ENCODE data around the gene TMCC2. TPM values are rescaled to one million over a fixed set of nuclear protein-coding genes. Genes with fewer than 3 reads are reported as not detected.

Gene TMCC2
- total RNA-seq, 2 experiments from 2014 or later = 2.6 to 2.7 TPM

DNA sequence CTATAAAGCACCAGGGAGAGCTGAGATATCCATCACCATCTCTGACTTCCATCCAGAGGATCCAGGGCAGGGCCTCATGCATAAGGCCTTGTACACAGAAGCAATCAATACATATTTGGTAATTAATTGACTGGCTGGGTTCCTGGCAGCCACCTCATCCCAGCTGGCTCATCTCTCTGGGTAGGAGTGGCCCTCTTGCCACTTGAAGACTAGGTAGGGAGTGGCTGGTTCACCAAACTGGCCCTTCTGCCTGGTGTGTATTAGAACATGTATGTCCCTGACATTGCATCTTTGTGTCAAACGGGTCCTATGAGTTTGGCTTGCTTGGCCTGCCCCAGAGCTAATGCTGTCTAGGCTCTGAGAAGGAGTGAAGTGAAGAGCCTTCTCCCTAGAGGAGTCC is 82.0 kb downstream of the TMCC2 start:
- no peak overlapping the region for H3K4me3 Mint-ChIP-seq
- H3K27ac Mint-ChIP-seq = no peak overlapping the region
- CTCF ChIA-PET = interaction anchor here (3.1 kb wide), 1 partner anchor 36 kb away, joined by 14 read pairs; no protein-coding TSS in a partner anchor
- DNase-seq (no peak), ATAC-seq (no peak)
- no peaks in the 10 kb centered on the region for H3K27me3 Mint-ChIP-seq (ENCODE audit: low read depth)
- POLR2A ChIA-PET = no interaction called here
- H3K36me3 Mint-ChIP-seq (ENCODE audit: low read depth) = peaks cover 7% of the 10 kb centered on the region
- peaks cover 28% of the 10 kb centered on the region for H3K4me1 Mint-ChIP-seq (ENCODE audit: low read depth)
- H3K9me3 Mint-ChIP-seq (ENCODE audit: insufficient read depth) = no peaks in the 10 kb centered on the region

DNA sequence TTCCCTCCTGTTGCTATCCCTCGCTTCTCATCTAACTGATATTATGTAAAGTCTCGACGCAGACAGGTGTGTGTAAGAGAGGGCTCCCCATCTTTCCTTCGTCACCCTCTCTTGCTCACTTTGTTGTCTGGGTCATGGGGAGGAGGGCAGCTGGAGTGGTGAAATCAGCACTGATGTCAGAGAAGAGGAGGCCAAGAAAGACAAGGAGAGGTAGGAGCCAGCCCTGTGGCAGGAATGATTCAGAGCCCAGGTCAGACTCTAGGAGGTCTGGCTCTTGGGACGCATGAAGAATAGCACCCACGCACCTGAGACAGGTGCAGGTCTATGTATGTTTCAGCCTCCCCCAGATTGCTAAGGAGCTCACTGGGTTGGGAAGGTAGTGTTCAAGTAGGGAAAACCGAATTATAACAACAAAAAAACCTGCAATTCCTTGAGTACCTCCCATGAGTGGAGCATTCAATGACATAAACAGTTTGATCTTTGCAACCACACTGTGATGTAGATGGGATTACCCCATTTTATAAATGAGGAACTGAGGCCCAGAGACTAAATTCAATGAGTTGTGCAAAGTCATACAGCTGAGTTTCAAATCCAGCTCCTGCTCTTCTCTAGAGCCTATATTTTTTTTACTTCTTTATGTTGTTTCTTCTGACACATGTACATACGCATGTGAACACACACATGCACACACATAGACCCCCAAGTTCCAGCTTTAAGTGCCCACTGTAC is 83.4 kb downstream of the TMCC2 start:
- H3K36me3 Mint-ChIP-seq (ENCODE audit: low read depth) = peaks cover 7% of the 10 kb centered on the region
- no peaks in the 10 kb centered on the region for H3K27me3 Mint-ChIP-seq (ENCODE audit: low read depth)
- H3K4me1 Mint-ChIP-seq (ENCODE audit: low read depth) = peaks cover 34% of the 10 kb centered on the region
- H3K27ac Mint-ChIP-seq = no peak overlapping the region
- ATAC-seq (no peak), DNase-seq (no peak)
- no peaks in the 10 kb centered on the region for H3K9me3 Mint-ChIP-seq (ENCODE audit: insufficient read depth)
- ChIA-PET POLR2A (interaction anchor here (0.9 kb wide), 1 partner anchor 24 kb away, joined by 3 read pairs; no protein-coding TSS in a partner anchor), CTCF (interaction anchor here (0.7 to 5.1 kb wide), 4 partner anchors 8 to 38 kb away, joined by 3 to 44 read pairs (median 10); partner anchors contain the start of gene NUAK2)
- H3K4me3 Mint-ChIP-seq = no peak overlapping the region

DNA sequence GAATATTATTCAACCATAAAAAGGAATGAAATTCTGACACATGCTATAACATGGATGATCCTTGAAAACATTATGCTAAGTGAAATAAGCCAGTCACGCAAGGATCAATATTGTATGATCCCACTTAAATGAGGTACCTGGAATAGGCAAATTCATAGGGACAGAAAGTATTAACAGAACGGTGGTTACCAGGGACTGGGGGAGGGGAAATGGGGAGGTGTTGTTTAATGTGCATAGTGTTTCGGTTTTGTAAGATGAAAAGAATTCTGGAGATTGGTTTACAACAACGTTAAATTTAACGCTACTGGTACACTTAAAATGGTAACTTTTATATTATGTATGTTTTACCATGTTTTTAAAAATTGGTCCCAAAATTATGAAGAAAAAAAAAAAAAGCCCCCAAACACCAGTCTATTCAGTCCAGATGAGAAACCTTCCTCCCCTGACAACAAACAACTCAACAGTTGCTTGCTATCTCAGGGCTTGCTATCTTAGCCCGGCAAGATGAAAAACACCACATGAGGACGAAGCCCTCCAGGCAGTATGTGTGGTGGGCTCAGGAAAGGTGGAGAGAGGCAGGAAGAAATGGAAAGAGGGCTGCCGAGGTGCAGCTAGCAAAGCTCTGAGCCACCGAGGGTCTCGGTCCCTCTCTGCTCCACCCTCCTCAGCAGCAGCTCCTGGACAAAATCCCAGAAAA is 85.3 kb downstream of the TMCC2 start:
- Mint-ChIP-seq H3K36me3 (ENCODE audit: low read depth) (peaks cover 4% of the 10 kb centered on the region), H3K4me3 (peak overlapping the region; percentile 60), H3K27ac (peak overlapping the region; percentile 82), H3K9me3 (ENCODE audit: insufficient read depth) (no peaks in the 10 kb centered on the region), H3K27me3 (ENCODE audit: low read depth) (no peaks in the 10 kb centered on the region), H3K4me1 (ENCODE audit: low read depth) (peaks cover 48% of the 10 kb centered on the region)
- DNase-seq (no peak), ATAC-seq (peak; percentile 8)
- POLR2A ChIA-PET = interaction anchor here (1.0 to 1.9 kb wide), 10 partner anchors 8 to 167 kb away, joined by 3 to 45 read pairs (median 5); no protein-coding TSS in a partner anchor
- CTCF ChIA-PET = interaction anchor here (1.2 to 25.3 kb wide), 4 partner anchors 9 to 28 kb away, joined by 3 to 1266 read pairs (median 30); no protein-coding TSS in a partner anchor

DNA sequence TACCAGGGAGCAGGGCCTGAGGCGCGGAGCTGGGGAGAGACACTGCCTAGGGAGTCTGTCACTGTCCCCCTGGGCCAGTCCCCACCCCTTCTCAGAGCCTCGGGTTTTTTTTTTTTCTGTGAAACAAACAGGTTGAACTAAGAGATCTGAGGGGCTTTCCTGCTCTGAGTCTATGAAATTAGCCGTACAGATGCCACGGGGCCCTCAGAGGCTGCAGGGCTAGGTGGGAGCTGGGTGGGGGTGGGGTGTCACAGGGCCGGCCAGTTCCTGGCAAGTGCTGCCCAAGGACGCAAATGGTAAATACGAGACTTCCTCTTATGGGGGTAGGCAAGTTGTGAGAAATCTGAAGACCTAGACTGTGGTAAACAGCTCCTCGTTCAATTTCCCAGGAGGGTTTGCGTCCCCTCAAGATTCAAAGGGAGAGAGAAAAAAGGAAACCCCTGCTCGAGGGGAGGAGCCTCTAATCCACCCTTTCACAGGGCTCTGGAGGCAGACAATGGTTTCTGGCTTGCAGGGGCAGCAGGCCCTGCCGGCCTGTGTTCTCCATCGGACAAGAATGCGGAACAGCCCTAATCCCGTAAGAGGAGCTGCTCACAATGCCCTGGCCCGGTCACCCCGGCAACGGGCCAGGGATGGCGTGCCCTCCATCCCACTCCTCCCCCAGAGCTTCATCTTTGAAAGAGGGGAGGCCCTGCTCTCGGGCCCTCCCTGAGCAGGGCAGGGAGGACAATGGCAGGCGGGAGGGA is 86.0 kb downstream of the TMCC2 start:
- Mint-ChIP-seq H3K9me3 (ENCODE audit: insufficient read depth) (no peaks in the 10 kb centered on the region), H3K27ac (peak overlapping the region; percentile 82), H3K4me1 (ENCODE audit: low read depth) (peaks cover 55% of the 10 kb centered on the region), H3K27me3 (ENCODE audit: low read depth) (peaks cover 4% of the 10 kb centered on the region), H3K4me3 (peak overlapping the region; percentile 60), H3K36me3 (ENCODE audit: low read depth) (peaks cover 3% of the 10 kb centered on the region)
- DNase-seq (peak; percentile 40), ATAC-seq (peak; percentile 77)
- CTCF ChIA-PET = interaction anchor here (1.2 to 25.3 kb wide), 5 partner anchors 10 to 29 kb away, joined by 3 to 1266 read pairs (median 17); no protein-coding TSS in a partner anchor
- POLR2A ChIA-PET = interaction anchor here (0.8 to 1.9 kb wide), 11 partner anchors 9 to 166 kb away, joined by 3 to 45 read pairs (median 4); no protein-coding TSS in a partner anchor

GRCh38 chr1:205315008-205315618 is 87.4 kb downstream of the TMCC2 start:
- ChIA-PET POLR2A (no interaction called here), CTCF (interaction anchor here (1.3 to 25.3 kb wide), 7 partner anchors 10 to 85 kb away, joined by 3 to 1266 read pairs (median 13); no protein-coding TSS in a partner anchor)
- ATAC-seq (no peak), DNase-seq (no peak)
- Mint-ChIP-seq H3K4me3 (no peak overlapping the region), H3K9me3 (ENCODE audit: insufficient read depth) (no peaks in the 10 kb centered on the region), H3K27ac (peak overlapping the region; percentile 12), H3K27me3 (ENCODE audit: low read depth) (peaks cover 4% of the 10 kb centered on the region), H3K4me1 (ENCODE audit: low read depth) (peaks cover 67% of the 10 kb centered on the region), H3K36me3 (ENCODE audit: low read depth) (peaks cover 3% of the 10 kb centered on the region)

DNA sequence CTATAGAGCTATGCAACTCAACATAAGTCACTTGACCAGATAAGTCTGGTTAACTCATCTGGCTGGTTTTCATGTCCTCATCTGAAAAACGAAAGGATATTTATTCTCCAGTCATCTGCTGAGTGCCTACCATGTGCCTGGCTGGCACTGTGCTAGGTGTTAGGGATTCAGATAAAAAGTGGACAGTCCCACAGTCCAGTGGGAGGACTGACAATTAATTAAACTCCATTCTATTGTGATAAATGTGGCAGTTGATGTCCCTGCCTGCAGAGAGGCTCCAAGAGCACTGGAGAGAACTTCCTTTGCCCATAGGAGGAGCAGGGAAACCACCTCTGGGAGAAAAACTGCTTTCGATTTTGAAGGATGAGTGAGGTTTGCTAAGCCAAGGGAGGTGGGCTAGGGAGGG is 88.4 kb downstream of the TMCC2 start:
- CTCF ChIA-PET = interaction anchor here (1.5 to 25.3 kb wide), 4 partner anchors 9 to 32 kb away, joined by 3 to 1266 read pairs (median 15); no protein-coding TSS in a partner anchor
- Mint-ChIP-seq H3K4me1 (ENCODE audit: low read depth) (peaks cover 75% of the 10 kb centered on the region), H3K36me3 (ENCODE audit: low read depth) (peaks cover 3% of the 10 kb centered on the region), H3K4me3 (no peak overlapping the region), H3K9me3 (ENCODE audit: insufficient read depth) (no peaks in the 10 kb centered on the region), H3K27me3 (ENCODE audit: low read depth) (peaks cover 9% of the 10 kb centered on the region), H3K27ac (no peak overlapping the region)
- POLR2A ChIA-PET = no interaction called here
- DNase-seq = no peak
- no peak for ATAC-seq

DNA sequence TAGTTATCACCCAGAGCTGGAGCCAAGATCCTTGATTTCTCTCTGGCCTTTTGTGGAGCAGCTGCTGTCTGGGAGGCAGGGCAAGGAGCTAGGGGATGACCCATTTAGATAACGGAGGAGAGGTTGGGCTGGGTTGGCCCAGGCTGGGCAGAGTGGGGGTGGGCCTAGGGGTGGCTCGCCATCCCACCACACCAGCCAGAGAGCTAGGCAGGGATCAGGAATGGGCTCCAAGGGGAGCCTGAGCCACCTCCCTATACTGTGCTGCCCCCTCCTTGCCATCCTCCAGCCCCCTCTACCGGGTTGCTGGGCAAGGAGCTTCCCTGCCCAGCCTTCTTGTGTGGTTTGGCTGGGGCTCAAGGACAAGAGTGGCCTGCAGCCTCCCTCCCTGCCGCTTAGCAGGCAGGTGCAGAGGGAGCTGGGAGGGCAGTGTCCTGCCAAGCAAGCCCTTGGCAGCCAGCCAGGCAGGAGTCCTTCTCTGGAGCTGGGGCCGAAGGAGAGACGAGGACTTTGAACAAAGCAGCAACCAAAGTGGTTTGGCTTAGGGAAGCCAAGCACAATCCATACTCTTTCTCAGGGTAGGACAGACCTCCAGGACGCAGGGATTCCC is 89.7 kb downstream of the TMCC2 start:
- ChIA-PET CTCF (interaction anchor here (0.8 to 25.3 kb wide), 5 partner anchors 8 to 88 kb away, joined by 3 to 1266 read pairs (median 6); no protein-coding TSS in a partner anchor), POLR2A (interaction anchor here (0.5 to 5.1 kb wide), 4 partner anchors 30 to 277 kb away, joined by 3 to 34 read pairs (median 4); no protein-coding TSS in a partner anchor)
- Mint-ChIP-seq H3K4me1 (ENCODE audit: low read depth) (peaks cover 80% of the 10 kb centered on the region), H3K27me3 (ENCODE audit: low read depth) (peaks cover 16% of the 10 kb centered on the region), H3K36me3 (ENCODE audit: low read depth) (no peaks in the 10 kb centered on the region), H3K27ac (no peak overlapping the region), H3K9me3 (ENCODE audit: insufficient read depth) (no peaks in the 10 kb centered on the region), H3K4me3 (no peak overlapping the region)
- DNase-seq (no peak), ATAC-seq (no peak)

- H3K9me3 Mint-ChIP-seq (ENCODE audit: insufficient read depth) = no peaks in the 10 kb centered on the region
- H3K27ac Mint-ChIP-seq = no peak overlapping the region
- no peak overlapping the region for H3K4me3 Mint-ChIP-seq
- DNase-seq = no peak
- H3K36me3 Mint-ChIP-seq (ENCODE audit: low read depth) = no peaks in the 10 kb centered on the region
- no peak for ATAC-seq
- POLR2A ChIA-PET = interaction anchor here (0.5 to 5.1 kb wide), 5 partner anchors 31 to 276 kb away, joined by 3 to 34 read pairs (median 5); no protein-coding TSS in a partner anchor
- CTCF ChIA-PET = interaction anchor here (0.8 to 25.3 kb wide), 8 partner anchors 8 to 206 kb away, joined by 3 to 1266 read pairs (median 4); no protein-coding TSS in a partner anchor
- peaks cover 16% of the 10 kb centered on the region for H3K27me3 Mint-ChIP-seq (ENCODE audit: low read depth)
- peaks cover 71% of the 10 kb centered on the region for H3K4me1 Mint-ChIP-seq (ENCODE audit: low read depth)
These were observed 90.7 kb downstream of the TMCC2 start for GRCh38 chr1:205318231-205318991.

DNA sequence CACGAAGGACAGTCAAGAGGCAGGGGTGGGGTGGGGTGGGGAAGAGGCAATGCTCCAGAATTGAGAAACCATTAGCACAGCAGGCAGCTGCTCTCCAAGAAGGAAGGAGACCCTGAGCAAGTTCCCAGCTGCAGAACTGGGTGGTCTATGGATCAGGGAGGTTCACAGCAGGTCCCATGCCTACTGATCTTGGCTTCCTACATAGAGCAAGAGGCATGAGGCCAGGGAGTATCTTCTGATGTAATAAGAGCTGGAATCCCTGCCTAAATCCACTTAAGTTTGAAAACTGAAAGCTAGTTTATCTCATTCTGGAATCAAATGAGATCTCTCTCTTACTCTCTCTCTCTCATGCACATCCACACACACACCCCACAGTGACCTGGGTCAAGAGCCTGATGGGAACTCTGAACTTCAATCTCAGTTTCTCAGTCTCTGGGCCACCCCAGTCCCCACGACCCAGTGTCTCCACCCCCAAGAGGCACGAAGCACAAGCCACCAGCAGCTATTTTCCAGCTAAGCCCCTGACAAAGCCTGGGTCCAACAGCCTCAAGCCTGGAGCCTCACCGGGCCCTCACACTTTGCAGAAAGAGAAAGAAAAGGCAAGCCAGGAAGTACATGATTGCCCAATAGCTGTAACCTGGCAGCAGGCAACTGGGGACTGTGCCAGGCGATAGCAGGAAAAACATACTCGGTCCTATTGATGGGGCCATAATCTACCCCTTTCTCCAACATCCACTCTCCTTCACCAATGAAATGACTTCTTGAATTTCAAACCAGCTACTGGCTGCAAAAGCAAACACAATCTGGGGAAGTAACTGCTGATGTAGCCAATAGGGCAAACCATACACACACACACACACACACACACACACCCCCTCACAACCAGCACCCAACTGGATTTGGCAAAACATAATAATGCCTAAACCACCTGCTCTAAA is 91.6 kb downstream of the TMCC2 start:
- ChIA-PET CTCF (interaction anchor here (0.7 to 25.3 kb wide), 8 partner anchors 9 to 258 kb away, joined by 3 to 1266 read pairs (median 6); no protein-coding TSS in a partner anchor), POLR2A (interaction anchor here (0.5 to 5.1 kb wide), 4 partner anchors 31 to 317 kb away, joined by 4 to 34 read pairs (median 6); no protein-coding TSS in a partner anchor)
- Mint-ChIP-seq H3K27ac (no peak overlapping the region), H3K4me3 (peak overlapping the region; percentile 87), H3K4me1 (ENCODE audit: low read depth) (peaks cover 63% of the 10 kb centered on the region), H3K27me3 (ENCODE audit: low read depth) (peaks cover 22% of the 10 kb centered on the region), H3K36me3 (ENCODE audit: low read depth) (no peaks in the 10 kb centered on the region), H3K9me3 (ENCODE audit: insufficient read depth) (no peaks in the 10 kb centered on the region)
- ATAC-seq (peak; percentile 17), DNase-seq (peak; percentile 31)
